Spleen (tissue), 7 donors: Measurements from ENCODE around the gene SLFNL1.

Experiments
- CTCF ChIP-seq, 11 experiments: fragments of 200-600 bp in 7 of 11; fragments of 450-650 bp in 4 of 11; sonication (generic) in 4 of 11; IDR thresholded peaks in 8 of 11; conservative IDR thresholded peaks in 3 of 11; 1 replicate in 7 of 11; 2 replicates in 4 of 11; pipeline versions ENCODE4 v1.4.0 to v1.8.0; 2016 to 2021; ENCODE audit warnings: antibody characterized with exemption in 11 of 11, inconsistent platforms in 4 of 11, mild to moderate bottlenecking in 1 of 11
- POLR2A ChIP-seq, 3 donors: fragments of 450-650 bp; IDR thresholded peaks; one replicate each; pipeline ENCODE4 v1.5.1; 2017; ENCODE audit warnings: antibody characterized with exemption in 3 of 3, mild to moderate bottlenecking in 1 of 3
- donor health status: DM: no; HTN: no; CAD: no; lungs with moderate emphysema.
- donor health status: DM: no; HTN: no; CAD: no.
- donor health status: DM: no; HTN: no; CAD: no.

- TF ChIP-seq CTCF (IDR thresholded peaks at IDR 0.05 in 8 of 11, conservative IDR thresholded peaks at IDR 0.05 in 3 of 11) (no peak), POLR2A (IDR thresholded peaks at IDR 0.05) (no peak)
These were observed 24.4 kb downstream of the SLFNL1 start for GRCh38 chr1:40997096-40997495.
